ENCODE measurements around the gene AP3B1.

GRCh38 chr5:78025540-78025939 is 269.0 kb downstream of the AP3B1 start:
- no peak for TF ChIP-seq CTCF (IDR thresholded peaks at IDR 0.05; ENCODE audit: insufficient read depth, low read length)
- TF ChIP-seq POLR2AphosphoS5 (IDR thresholded peaks at IDR 0.05; ENCODE audit: low read depth), result no peak
- no peak for TF ChIP-seq SPI1 (IDR thresholded peaks at IDR 0.05; ENCODE audit: borderline replicate concordance, low read depth)
